K562 (cell line): ENCODE results near the gene TPI1. TPM values are rescaled to one million over a fixed set of nuclear protein-coding genes. Genes with fewer than 3 reads are reported as not detected.

Experiments used
- CHD1 ChIP-seq: fragments of 200-600 bp; sonication (generic); IDR thresholded peaks from one replicate; pipeline ENCODE4 v1.6.1; 2012; ENCODE audit warnings: mild to moderate bottlenecking, moderate library complexity, low read length, inconsistent platforms
- FOXA1 ChIP-seq: fragments of 450-650 bp; IDR thresholded peaks from 2 replicates; pipeline ENCODE4 v1.6.1; 2016; ENCODE audit warnings: mild to moderate bottlenecking, borderline replicate concordance
- FOXJ2 ChIP-seq: fragments of 200-800 bp; sonication (Bioruptor generic); IDR thresholded peaks from 2 replicates; pipeline ENCODE4 v1.6.1; 2016; ENCODE audit warnings: missing genetic modification characterization, missing compliant biosample characterization
- HDAC1 ChIP-seq, 2 experiments: fragments of 450-650 bp; IDR thresholded peaks; 2 replicates each; pipeline ENCODE4 v1.6.1; 2016 to 2017; ENCODE audit warnings: inconsistent platforms in 1 of 2, mild to moderate bottlenecking in 1 of 2, moderate library complexity in 1 of 2
- NR3C1 ChIP-seq: sonication (generic); formaldehyde crosslinking; IDR thresholded peaks from 2 replicates; pipeline ENCODE4 v1.8.1; 2022; ENCODE audit warnings: missing genetic modification reagents
- PHF8 ChIP-seq: fragments of 200-600 bp; sonication (generic); IDR thresholded peaks from 2 replicates; pipeline ENCODE4 v1.6.1; 2012; ENCODE audit warnings: mixed run types, mild to moderate bottlenecking, inconsistent platforms, low read length, moderate library complexity, borderline replicate concordance
- POLR2AphosphoS5 ChIP-seq: IDR thresholded peaks from 2 replicates; pipeline ENCODE4 v1.6.1; 2011; ENCODE audit warnings: mild to moderate bottlenecking, low read depth, low read length, moderate library complexity; ENCODE audit not compliant: control insufficient read depth, insufficient read depth
- TBP ChIP-seq: optimal IDR thresholded peaks from 2 replicates; pipeline ENCODE3; 2011; ENCODE audit warnings: low read depth, low read length, improper control_type of control experiment
- XRCC3 ChIP-seq: fragments of 450-650 bp; IDR thresholded peaks from 2 replicates; pipeline ENCODE4 v1.6.1; 2017; ENCODE audit warnings: mild to moderate bottlenecking, moderate library complexity
- ZC3H8 ChIP-seq: fragments of 450-650 bp; IDR thresholded peaks from 2 replicates; pipeline ENCODE4 v1.6.1; 2017
- polyA plus RNA-seq, 8 experiments: library from polyadenylated mRNA; depleted of rRNA in 4 of 8; stranded (reverse) in 5 of 8; unstranded in 3 of 8; fragments of >200 nt; fragmentation: Nextera tagmentation in 2 of 8; fragmentation: Illumina TruSeq in 1 of 8; extraction: Ambion mirVana in 2 of 8; extraction: Trizol in 1 of 8; gene quantifications; 2 replicates each; pipeline versions ENCODE4 v1.2.1 to v1.2.3, GENCODE V29; 2011 to 2014; ENCODE audit warnings: inconsistent platforms in 1 of 8, missing spikeins in 1 of 8
- total RNA-seq, 7 experiments: library from RNA; depleted of rRNA in 6 of 7; stranded (reverse); fragments of >200 nt in 6 of 7; fragmentation: Illumina TruSeq in 2 of 7; extraction: Trizol in 2 of 7; gene quantifications; 2 replicates each; pipeline versions ENCODE4 v1.2.1 to v1.2.3, GENCODE V29; 2011 to 2021; ENCODE audit warnings: low replicate concordance in 1 of 7
- TF ChIP-seq, protein P1 (sequence below), 2 experiments: IDR thresholded peaks; 2 replicates each; pipeline ENCODE4 v1.6.1; 2011; ENCODE audit warnings: borderline replicate concordance in 1 of 2, control low read depth in 1 of 2, low read depth in 1 of 2, low read length in 1 of 2, mild to moderate bottlenecking in 1 of 2, mixed read lengths in 1 of 2, moderate library complexity in 1 of 2; ENCODE audit not compliant: insufficient read depth in 1 of 2, insufficient read length in 1 of 2, poor library complexity in 1 of 2, severe bottlenecking in 1 of 2; ENCODE audit errors: extremely low read depth in 1 of 2
- TF ChIP-seq, protein P2 (sequence below): fragments of 200-400 bp; formaldehyde crosslinking; IDR thresholded peaks from 2 replicates; pipeline ENCODE4 v1.6.1; 2017; ENCODE audit warnings: mild to moderate bottlenecking, low read depth, low read length, moderate library complexity
- TF ChIP-seq, protein P3 (sequence below): sonication (generic); formaldehyde crosslinking; IDR thresholded peaks from 2 replicates; pipeline ENCODE4 v1.8.0; 2022; ENCODE audit warnings: mild to moderate bottlenecking, missing genetic modification reagents
- TF ChIP-seq, protein P4 (sequence below), 3 experiments: IDR thresholded peaks in 2 of 3; conservative IDR thresholded peaks in 1 of 3; 2 replicates each; pipeline ENCODE4 v1.5.1; 2011 to 2012; ENCODE audit warnings: low read length in 3 of 3, mild to moderate bottlenecking in 3 of 3, control low read depth in 2 of 3, improper control_type of control experiment in 1 of 3, inconsistent platforms in 1 of 3, low read depth in 1 of 3, mixed read lengths in 1 of 3, moderate library complexity in 1 of 3; ENCODE audit not compliant: insufficient read depth in 2 of 3
- TF ChIP-seq, protein P5 (sequence below): sonication (generic); formaldehyde crosslinking; IDR thresholded peaks from 2 replicates; pipeline ENCODE4 v1.8.1; 2023; ENCODE audit warnings: mild to moderate bottlenecking, missing genetic modification reagents

Gene TPI1
- total and polyA plus RNA-seq, 9 of the 15 experiments (the other 6 are each of a cell fraction or from before 2014, with no cell fraction given), result 662 to 4,971 (median 892) TPM

DNA sequence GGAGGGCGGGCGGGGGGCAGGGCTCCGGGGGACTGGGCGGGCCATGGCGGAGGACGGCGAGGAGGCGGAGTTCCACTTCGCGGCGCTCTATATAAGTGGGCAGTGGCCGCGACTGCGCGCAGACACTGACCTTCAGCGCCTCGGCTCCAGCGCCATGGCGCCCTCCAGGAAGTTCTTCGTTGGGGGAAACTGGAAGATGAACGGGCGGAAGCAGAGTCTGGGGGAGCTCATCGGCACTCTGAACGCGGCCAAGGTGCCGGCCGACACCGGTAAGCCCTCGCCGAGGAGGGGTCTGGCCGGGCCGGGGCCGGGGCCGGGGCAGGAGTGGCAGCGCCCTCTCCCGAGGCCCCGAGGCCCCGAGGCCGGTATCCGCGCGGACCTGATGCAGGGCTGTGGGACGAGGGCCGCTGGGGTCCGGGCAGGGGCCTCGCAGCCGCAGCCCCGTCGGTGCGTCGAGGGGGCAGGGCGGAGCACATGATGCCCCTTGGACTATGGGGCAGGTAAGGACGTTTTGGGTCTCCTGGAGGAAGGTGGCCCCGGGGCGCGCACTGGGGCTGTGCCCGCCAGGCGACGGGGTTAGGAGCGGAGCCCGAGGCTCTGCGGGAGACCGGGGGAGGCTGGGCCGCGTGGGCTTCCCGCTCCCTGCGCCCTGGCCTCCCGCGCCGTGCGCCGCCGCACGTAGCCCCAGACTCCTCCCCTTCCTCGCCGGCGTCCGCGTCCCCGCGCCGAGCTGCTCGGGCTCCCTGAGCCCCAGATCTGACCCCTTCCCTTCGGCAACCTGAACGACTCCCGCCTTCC is at the start of gene TPI1 (continued):
- TF ChIP-seq, protein P1, sequence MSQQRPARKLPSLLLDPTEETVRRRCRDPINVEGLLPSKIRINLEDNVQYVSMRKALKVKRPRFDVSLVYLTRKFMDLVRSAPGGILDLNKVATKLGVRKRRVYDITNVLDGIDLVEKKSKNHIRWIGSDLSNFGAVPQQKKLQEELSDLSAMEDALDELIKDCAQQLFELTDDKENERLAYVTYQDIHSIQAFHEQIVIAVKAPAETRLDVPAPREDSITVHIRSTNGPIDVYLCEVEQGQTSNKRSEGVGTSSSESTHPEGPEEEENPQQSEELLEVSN (IDR thresholded peaks at IDR 0.05; ENCODE audit: borderline replicate concordance in 1 of 2, extremely low read depth in 1 of 2, insufficient read depth in 1 of 2, insufficient read length in 1 of 2, low read depth in 1 of 2, low read length in 1 of 2, poor library complexity in 1 of 2, severe bottlenecking in 1 of 2), result peak; percentile 82 to 90
- TF ChIP-seq HDAC1 (IDR thresholded peaks at IDR 0.05) (peak in 1 of 2 experiments; percentile 41; a peak in 1 of 4 replicates), TBP (peak; percentile 96), NR3C1 (CRISPR knock-in tag) (peak; percentile 49; the same call in 1 of the 2 replicates), XRCC3 (no peak), POLR2AphosphoS5 (peak; percentile 95), FOXA1 (no peak), ZC3H8 (no peak), FOXJ2 (tag) (no peak), CHD1 (peak; percentile 81), PHF8 (peak; percentile 82)
- TF ChIP-seq, protein P2, sequence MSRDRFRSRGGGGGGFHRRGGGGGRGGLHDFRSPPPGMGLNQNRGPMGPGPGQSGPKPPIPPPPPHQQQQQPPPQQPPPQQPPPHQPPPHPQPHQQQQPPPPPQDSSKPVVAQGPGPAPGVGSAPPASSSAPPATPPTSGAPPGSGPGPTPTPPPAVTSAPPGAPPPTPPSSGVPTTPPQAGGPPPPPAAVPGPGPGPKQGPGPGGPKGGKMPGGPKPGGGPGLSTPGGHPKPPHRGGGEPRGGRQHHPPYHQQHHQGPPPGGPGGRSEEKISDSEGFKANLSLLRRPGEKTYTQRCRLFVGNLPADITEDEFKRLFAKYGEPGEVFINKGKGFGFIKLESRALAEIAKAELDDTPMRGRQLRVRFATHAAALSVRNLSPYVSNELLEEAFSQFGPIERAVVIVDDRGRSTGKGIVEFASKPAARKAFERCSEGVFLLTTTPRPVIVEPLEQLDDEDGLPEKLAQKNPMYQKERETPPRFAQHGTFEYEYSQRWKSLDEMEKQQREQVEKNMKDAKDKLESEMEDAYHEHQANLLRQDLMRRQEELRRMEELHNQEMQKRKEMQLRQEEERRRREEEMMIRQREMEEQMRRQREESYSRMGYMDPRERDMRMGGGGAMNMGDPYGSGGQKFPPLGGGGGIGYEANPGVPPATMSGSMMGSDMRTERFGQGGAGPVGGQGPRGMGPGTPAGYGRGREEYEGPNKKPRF, result no peak
- TF ChIP-seq, protein P3, sequence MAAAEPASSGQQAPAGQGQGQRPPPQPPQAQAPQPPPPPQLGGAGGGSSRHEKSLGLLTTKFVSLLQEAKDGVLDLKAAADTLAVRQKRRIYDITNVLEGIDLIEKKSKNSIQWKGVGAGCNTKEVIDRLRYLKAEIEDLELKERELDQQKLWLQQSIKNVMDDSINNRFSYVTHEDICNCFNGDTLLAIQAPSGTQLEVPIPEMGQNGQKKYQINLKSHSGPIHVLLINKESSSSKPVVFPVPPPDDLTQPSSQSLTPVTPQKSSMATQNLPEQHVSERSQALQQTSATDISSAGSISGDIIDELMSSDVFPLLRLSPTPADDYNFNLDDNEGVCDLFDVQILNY (CRISPR knock-in tag), result no peak
- TF ChIP-seq, protein P4, sequence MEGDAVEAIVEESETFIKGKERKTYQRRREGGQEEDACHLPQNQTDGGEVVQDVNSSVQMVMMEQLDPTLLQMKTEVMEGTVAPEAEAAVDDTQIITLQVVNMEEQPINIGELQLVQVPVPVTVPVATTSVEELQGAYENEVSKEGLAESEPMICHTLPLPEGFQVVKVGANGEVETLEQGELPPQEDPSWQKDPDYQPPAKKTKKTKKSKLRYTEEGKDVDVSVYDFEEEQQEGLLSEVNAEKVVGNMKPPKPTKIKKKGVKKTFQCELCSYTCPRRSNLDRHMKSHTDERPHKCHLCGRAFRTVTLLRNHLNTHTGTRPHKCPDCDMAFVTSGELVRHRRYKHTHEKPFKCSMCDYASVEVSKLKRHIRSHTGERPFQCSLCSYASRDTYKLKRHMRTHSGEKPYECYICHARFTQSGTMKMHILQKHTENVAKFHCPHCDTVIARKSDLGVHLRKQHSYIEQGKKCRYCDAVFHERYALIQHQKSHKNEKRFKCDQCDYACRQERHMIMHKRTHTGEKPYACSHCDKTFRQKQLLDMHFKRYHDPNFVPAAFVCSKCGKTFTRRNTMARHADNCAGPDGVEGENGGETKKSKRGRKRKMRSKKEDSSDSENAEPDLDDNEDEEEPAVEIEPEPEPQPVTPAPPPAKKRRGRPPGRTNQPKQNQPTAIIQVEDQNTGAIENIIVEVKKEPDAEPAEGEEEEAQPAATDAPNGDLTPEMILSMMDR (IDR thresholded peaks at IDR 0.05 in 2 of 3, conservative IDR thresholded peaks at IDR 0.05 in 1 of 3; ENCODE audit: insufficient read depth in 2 of 3, low read depth in 1 of 3, low read length in 3 of 3), result 0 out of 6 replicates have a peak, but pooled peaks of 1 of the 3 experiments have one; percentile 3
- TF ChIP-seq, protein P5, sequence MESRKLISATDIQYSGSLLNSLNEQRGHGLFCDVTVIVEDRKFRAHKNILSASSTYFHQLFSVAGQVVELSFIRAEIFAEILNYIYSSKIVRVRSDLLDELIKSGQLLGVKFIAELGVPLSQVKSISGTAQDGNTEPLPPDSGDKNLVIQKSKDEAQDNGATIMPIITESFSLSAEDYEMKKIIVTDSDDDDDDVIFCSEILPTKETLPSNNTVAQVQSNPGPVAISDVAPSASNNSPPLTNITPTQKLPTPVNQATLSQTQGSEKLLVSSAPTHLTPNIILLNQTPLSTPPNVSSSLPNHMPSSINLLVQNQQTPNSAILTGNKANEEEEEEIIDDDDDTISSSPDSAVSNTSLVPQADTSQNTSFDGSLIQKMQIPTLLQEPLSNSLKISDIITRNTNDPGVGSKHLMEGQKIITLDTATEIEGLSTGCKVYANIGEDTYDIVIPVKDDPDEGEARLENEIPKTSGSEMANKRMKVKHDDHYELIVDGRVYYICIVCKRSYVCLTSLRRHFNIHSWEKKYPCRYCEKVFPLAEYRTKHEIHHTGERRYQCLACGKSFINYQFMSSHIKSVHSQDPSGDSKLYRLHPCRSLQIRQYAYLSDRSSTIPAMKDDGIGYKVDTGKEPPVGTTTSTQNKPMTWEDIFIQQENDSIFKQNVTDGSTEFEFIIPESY (CRISPR knock-in tag), result no peak
